GM21515 (cell line): ENCODE measurements around the gene TMEM61.
A peak's percentile ranks its signal among the peaks of the same experiment; 100 is the strongest.
"Not testable (repeated sequence)": the region's sequence is repeated elsewhere in the genome, so short reads cannot be mapped to it uniquely, and the experiment has no call there.

ENCODE experiments used
- ATAC-seq: cut with Tn5 transposase; IDR thresholded peaks from one replicate; pipeline ENCODE4 v1.9.1; 2021; ENCODE audit not compliant: unreplicated experiment

TMEM61 gene

GRCh38 chr1:54959241-54959640, 21.2 kb upstream of the TMEM61 start:
- ATAC-seq, result no peak

DNA sequence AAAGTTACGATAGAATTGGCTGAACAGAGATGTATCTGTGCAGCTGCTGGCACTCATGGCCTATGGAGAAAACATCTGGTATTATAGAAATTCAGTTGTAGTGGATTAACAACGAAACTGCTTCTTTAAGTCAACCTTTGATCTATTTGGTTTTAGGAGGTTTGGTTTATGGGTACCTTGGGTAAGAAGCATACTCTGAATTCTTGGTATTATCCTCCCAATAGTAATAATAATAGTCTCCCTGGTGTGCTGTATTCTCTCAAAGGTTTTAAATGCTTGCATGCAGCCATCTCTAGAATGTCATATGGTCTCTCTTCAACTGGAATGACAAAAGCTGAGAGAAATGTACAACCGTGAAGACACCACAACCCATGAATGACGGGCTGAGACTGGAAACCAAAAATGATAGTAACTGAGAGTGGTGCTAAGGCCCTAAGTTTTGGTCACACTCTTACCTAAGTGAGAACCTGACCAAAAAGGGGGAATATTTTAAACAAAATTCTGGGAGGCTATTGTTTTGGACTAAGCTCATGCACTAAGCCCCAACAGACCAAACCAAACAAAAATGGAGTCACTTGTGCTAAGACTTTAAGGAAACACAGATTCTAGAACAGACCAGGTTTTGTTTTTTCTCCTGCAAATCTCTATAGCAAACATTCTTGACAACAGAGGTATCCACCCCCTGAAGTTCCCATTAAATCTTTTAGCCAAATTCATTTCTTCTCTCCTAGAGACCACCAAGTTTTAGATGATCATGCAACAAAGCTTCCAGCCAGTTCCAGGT, 17.6 kb upstream of the TMEM61 start:
- no peak for ATAC-seq

DNA sequence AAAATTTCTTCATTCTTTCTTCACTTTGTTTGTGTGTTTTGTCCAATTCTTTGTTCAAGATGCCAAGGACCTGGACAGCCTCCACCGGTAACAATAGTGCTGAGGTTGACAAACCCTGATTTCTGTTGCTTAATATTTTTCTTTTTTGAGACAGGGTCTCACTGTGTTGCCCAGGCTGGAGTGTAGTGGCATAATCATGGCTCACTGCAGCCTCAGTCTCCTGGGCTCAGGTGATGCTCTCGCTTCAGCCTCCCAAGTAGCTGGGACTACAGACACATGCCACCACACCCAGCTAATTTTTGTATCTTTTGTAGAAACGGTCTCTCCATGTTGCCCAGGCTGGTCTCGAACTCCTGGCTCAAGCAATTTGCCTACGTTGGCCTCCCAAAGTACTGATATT, 16.6 kb upstream of the TMEM61 start:
- not testable (repeated sequence) for ATAC-seq

DNA sequence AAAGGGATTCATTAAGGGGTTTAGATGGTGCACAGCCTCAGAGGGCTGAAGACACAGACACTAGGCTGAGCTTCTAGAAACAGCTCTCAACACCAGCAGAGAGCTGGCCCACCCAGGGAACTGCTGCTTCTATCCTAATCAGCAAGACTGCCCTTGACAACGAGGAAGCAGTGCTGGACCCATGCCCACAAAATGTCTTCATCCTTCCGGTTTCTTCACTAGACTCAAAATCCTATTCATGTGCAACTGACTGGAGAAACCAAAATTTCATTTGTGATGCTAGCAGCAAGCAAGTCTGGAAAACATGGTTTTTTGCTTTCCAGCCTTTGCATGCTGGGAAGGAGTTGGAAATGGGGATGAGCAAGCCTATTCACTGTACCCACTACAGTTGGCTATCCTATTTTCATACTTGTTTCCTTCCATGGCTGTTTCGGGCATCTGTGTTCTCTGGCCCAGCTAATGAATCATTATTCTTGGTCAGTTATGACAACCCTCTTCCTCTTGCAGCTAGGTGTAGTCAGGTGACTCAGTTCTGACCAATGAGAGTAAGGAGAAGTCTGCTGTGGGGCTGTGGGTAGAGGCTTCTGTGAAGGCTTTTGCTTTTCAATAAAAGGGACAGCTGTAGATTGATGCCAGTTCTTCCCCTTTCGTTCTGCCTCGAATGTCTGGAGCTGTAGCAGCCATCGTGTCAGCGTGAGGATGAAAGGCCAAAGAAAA, 14.6 kb upstream of the TMEM61 start:
- ATAC-seq, result peak; percentile 92

- no peak for ATAC-seq
Measured at GRCh38 chr1:54967372-54967771, 13.1 kb upstream of the TMEM61 start.

- ATAC-seq, result no peak
Measured at GRCh38 chr1:54968551-54968950, 11.9 kb upstream of the TMEM61 start.

- no peak for ATAC-seq
Measured at GRCh38 chr1:54969879-54970278, 10.5 kb upstream of the TMEM61 start.

DNA sequence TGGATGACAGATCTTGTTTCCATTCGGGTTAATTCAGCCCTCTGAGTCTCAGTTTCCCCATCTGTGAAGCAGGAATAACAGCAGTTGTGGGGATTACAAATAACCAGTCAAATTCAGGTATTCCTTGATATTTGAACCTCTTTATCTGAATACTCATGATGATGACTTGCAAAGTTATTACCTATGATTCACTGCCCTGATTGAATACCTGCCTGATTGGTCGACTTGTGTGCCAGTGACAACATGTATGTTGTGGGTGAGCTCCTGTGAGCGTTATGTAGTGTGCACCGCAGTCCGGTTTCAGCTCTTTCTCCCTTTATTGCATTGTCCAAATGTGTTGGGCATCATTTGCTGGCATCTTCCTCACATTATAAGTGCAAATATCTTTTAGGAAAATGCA, 9.5 kb upstream of the TMEM61 start:
- peak; percentile 2 for ATAC-seq

GRCh38 chr1:54971317-54971791, 9.1 kb upstream of the TMEM61 start:
- peak; percentile 71 for ATAC-seq

DNA sequence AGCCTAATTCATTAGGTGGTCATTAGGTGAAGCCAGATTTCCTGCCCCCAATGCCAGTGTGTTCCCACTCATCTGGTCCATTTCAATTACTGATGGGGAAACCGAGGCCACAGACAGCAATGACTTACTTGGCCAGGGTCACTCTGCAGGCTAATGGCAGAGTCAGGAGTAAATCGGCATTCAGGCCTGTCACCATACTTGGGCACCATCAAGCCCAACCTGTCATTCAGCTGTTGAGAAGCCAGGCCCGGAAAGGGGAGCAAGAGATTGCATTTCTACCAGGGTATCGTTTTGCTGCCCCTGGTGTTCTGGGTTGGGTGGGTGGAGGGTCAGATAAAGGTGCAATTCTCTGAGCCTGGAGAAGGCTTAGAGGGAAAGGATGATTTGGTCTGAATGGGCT, 8.0 kb upstream of the TMEM61 start:
- ATAC-seq, result no peak

- ATAC-seq, result no peak
Measured at GRCh38 chr1:54973205-54973921, 7.1 kb upstream of the TMEM61 start.

DNA sequence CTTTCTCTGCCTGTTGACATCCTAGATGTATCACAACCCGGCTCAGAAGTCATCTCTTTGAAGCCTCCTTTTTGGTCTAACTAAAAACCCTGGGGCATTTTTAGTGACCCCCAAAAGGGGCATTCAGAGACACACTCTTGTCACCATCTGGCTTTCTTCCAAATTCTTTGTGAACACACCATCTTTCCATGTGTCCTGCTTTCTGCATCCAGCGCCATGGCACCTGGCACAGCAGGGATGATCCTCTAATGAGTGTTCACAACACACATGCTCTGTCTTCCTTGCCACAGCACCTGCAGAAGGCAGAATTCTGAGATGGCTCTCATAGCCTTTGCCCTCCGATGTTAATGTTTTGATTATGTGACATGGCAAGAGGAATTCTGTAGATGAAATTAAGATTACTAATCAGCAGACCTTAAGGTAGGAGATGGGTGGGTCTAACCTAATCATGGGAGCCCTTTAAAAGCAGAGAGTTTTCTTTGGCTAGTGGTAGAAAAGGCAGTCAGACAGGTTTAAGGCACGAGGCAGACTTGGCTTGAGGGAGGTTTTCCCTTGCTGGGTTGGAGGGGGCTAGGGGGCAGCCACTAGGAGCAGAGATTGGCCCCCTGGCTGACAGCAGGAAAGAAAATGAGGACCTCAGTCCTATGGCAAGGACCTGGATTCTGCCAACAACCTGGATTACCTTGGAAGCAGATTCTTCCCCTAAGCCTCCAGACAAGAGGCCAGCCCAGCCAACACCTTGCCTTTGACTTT, 4.9 kb upstream of the TMEM61 start:
- no peak for ATAC-seq

DNA sequence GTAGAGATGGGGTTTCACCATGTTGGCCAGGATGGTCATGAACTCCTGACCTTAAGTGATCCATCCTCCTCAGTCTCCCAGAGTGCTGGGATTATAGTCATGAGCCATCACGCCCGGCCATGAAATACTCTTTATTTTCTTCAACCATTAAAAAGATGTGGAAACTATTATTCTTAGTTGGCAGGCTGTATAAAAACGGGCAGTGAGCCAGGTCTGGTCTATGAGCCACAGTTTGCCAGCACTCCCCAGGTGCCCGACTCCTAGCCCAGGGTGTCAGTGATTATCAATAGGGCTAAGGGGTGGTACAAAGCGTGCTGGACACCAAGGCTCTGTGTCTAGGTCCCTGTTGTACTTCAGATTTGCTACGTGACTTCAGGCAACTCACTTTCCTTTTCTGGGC, 3.7 kb upstream of the TMEM61 start:
- no peak for ATAC-seq

DNA sequence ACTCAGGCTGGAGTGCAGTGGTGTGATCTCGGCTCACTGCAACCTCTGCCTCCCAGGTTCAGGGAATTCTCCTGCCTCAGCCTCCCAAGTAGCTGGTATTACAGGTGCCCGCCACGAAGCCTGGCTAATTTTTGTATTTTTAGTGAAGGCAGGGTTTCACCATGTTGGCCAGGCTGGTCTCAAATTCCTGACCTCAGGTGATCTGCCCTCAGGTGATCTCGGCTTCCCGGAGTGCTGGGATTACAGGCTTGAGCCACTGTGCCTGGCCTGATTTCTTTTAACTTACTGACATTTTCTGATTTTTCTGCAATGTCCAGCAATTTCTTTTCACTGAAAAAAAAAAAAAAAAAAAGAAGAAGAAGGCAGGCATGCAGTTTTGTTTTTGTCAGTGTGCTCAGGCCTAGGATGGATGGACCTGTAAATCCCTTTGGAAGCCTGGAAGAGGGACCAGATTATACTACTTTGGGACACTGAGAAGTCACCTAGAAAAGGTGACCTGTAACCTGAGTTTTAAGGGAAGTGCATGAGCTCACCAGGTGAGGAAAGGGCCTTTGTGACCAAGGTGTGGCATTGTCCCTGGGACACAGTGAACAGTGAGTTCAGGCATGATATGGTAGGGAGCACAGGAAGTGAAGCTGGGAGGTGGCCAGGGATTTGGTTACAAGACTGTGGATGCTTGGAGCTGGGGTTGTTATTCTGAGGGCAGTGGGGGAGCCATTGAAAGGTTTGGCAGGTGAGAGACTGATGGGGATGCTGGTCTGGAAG, 2.7 kb upstream of the TMEM61 start:
- ATAC-seq, result no peak

DNA sequence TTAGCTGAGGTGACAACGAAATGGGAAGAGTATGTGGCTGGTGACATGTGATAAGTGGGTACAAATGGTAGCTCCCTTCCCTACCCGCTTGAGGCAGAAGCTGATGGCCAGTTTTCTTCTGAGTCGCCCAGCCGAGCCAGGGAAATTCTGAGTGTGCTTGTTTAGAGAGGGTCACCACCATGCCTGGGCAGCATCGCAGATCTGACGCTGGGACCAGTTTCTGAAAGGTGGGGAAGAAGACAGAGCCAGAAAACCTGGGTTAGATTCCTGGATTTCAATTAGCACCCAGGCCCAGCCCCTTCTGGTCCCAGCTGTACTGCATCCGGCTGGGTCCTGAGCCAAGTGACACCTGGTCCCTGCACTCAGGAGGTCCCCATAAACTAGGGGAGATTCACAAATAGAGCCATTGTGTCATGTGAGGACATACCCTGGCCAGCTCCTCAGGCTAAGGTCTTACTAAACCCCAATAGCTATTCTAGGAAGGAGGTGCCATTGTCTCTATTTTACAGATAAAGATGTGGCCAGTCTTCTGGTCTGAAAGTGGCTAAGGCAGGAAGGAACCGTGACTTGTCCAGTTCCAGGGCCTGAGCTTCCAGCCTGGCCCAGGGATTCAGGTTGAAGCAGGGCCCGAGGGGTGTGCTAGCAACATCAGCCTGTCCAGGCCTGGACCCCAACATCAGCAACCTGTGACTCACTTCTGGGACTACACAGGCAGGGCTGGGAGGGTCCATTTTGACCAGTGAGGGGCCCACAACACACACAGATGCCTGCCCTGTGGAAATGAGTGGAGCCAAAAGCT, 1.7 kb upstream of the TMEM61 start:
- no peak for ATAC-seq

- no peak for ATAC-seq
Measured at GRCh38 chr1:54979327-54979891, 1.0 kb upstream of the TMEM61 start.

GRCh38 chr1:54980046-54980527, 341 bp upstream of the TMEM61 start:
- no peak for ATAC-seq

- ATAC-seq, result no peak
Measured at GRCh38 chr1:54981466-54981865, 1.0 kb downstream of the TMEM61 start.

- no peak for ATAC-seq
Measured at GRCh38 chr1:54982739-54983138, 2.3 kb downstream of the TMEM61 start.
